Right atrium auricular region (tissue), 2 donors: Measurements from ENCODE around the gene SSTR5. TPM values are rescaled to one million over a fixed set of nuclear protein-coding genes. Genes with fewer than 3 reads are reported as not detected.

Experiments used
- DNase-seq: peaks from one replicate; pipeline ENCODE4 v3.0.0-alpha.2; 2019; ENCODE audit warnings: low spot score
- H3K27ac ChIP-seq, 2 donors: fragments of 200-600 bp; sonication (generic); 1 replicate in 1 of 2; 2 replicates in 1 of 2; pipeline ENCODE4 v1.5.1; 2016 to 2019
- H3K27me3 ChIP-seq, 2 donors: fragments of 200-600 bp; sonication (generic); one replicate each; pipeline versions ENCODE4 v1.5.1 to v1.6.0; 2017 to 2019
- H3K36me3 ChIP-seq: fragments of 200-600 bp; sonication (generic); one replicate; pipeline ENCODE4 v1.5.1; 2016
- H3K4me1 ChIP-seq, 2 donors: fragments of 200-600 bp; sonication (generic); one replicate each; pipeline versions ENCODE4 v1.5.1 to v1.6.0; 2017 to 2019
- H3K4me3 ChIP-seq, 2 donors: fragments of 200-600 bp; sonication (generic); 1 replicate in 1 of 2; 2 replicates in 1 of 2; pipeline ENCODE4 v1.5.1; 2017 to 2019; ENCODE audit warnings: mild to moderate bottlenecking in 1 of 2, moderate library complexity in 1 of 2
- H3K9me3 ChIP-seq, 2 donors: fragments of 200-600 bp; sonication (generic); one replicate each; pipeline ENCODE4 v1.5.1; 2019
- CTCF ChIP-seq, 2 donors: fragments of 200-600 bp; sonication (generic); IDR thresholded peaks; one replicate each; pipeline ENCODE4 v1.5.1; 2019; ENCODE audit warnings: antibody characterized with exemption in 2 of 2
- total RNA-seq, 2 donors: library from RNA; depleted of rRNA; stranded (reverse); fragments of >200 nt; gene quantifications; one replicate each; pipeline ENCODE4 v1.1.0, GENCODE V29; 2016

Gene SSTR5
- total RNA-seq, 2 donors from 2014 or later: 2.7 to 14.1 TPM

- H3K27ac ChIP-seq: no peak overlapping the region
- no peaks in the 10 kb centered on the region for H3K9me3 ChIP-seq
- no peaks in the 10 kb centered on the region for H3K4me1 ChIP-seq
- H3K4me3 ChIP-seq: no peak overlapping the region
- no peaks in the 10 kb centered on the region for H3K36me3 ChIP-seq
- no peak for DNase-seq
- no peak for TF ChIP-seq CTCF (IDR thresholded peaks at IDR 0.05)
- H3K27me3 ChIP-seq: no peaks in the 10 kb centered on the region
These were observed 45.4 kb downstream of the SSTR5 start for GRCh38 chr16:1117926-1118325.

GRCh38 chr16:1119129-1119528 lies 46.6 kb downstream of the SSTR5 start:
- no peak for TF ChIP-seq CTCF (IDR thresholded peaks at IDR 0.05)
- H3K27me3 ChIP-seq: no peaks in the 10 kb centered on the region

GRCh38 chr16:1119766-1120576 lies 47.4 kb downstream of the SSTR5 start:
- TF ChIP-seq CTCF (IDR thresholded peaks at IDR 0.05): no peak
- DNase-seq: no peak
- no peak overlapping the region for H3K4me3 ChIP-seq
- H3K36me3 ChIP-seq: no peaks in the 10 kb centered on the region
- H3K27ac ChIP-seq: no peak overlapping the region
- H3K27me3 ChIP-seq: no peaks in the 10 kb centered on the region
- no peaks in the 10 kb centered on the region for H3K9me3 ChIP-seq
- no peaks in the 10 kb centered on the region for H3K4me1 ChIP-seq

More at GRCh38 chr16:1119129-1119528, 46.6 kb downstream of the SSTR5 start:
- Histone ChIP-seq H3K4me3 (no peak overlapping the region), H3K27ac (no peak overlapping the region), H3K9me3 (no peaks in the 10 kb centered on the region), H3K36me3 (no peaks in the 10 kb centered on the region), H3K4me1 (no peaks in the 10 kb centered on the region)
- no peak for DNase-seq

- Histone ChIP-seq H3K4me1 (no peaks in the 10 kb centered on the region), H3K9me3 (no peaks in the 10 kb centered on the region), H3K27me3 (no peaks in the 10 kb centered on the region)
These were observed 48.0 kb downstream of the SSTR5 start for GRCh38 chr16:1120577-1120941.

GRCh38 chr16:1121009-1121408 lies 48.5 kb downstream of the SSTR5 start:
- H3K36me3 ChIP-seq: no peaks in the 10 kb centered on the region
- H3K4me3 ChIP-seq: no peak overlapping the region
- no peak overlapping the region for H3K27ac ChIP-seq
- H3K27me3 ChIP-seq: no peaks in the 10 kb centered on the region
- no peaks in the 10 kb centered on the region for H3K9me3 ChIP-seq
- TF ChIP-seq CTCF (IDR thresholded peaks at IDR 0.05): no peak
- no peak for DNase-seq
- H3K4me1 ChIP-seq: no peaks in the 10 kb centered on the region

More at GRCh38 chr16:1120577-1120941, 48.0 kb downstream of the SSTR5 start:
- DNase-seq: no peak
- no peak overlapping the region for H3K27ac ChIP-seq
- no peak overlapping the region for H3K4me3 ChIP-seq
- H3K36me3 ChIP-seq: no peaks in the 10 kb centered on the region
- no peak for TF ChIP-seq CTCF (IDR thresholded peaks at IDR 0.05)
